Spleen (tissue), 7 donors: ENCODE results near the gene KCNJ5.

ENCODE experiments used
- CTCF ChIP-seq, 11 experiments: fragments of 200-600 bp in 7 of 11; fragments of 450-650 bp in 4 of 11; sonication (generic) in 4 of 11; IDR thresholded peaks in 8 of 11; conservative IDR thresholded peaks in 3 of 11; 1 replicate in 7 of 11; 2 replicates in 4 of 11; pipeline versions ENCODE4 v1.4.0 to v1.8.0; 2016 to 2021; ENCODE audit warnings: antibody characterized with exemption in 11 of 11, inconsistent platforms in 4 of 11, mild to moderate bottlenecking in 1 of 11
- POLR2A ChIP-seq, 3 donors: fragments of 450-650 bp; IDR thresholded peaks; one replicate each; pipeline ENCODE4 v1.5.1; 2017; ENCODE audit warnings: antibody characterized with exemption in 3 of 3, mild to moderate bottlenecking in 1 of 3
- POLR2AphosphoS5 ChIP-seq, 3 donors: sonication (generic); formaldehyde crosslinking; IDR thresholded peaks; one replicate each; pipeline ENCODE4 v1.5.1; 2017; ENCODE audit warnings: antibody characterized with exemption in 3 of 3
- donor health status: DM: no; HTN: no; CAD: no; lungs with moderate emphysema.
- donor health status: DM: no; HTN: no; CAD: no.
- donor health status: DM: no; HTN: no; CAD: no.

GRCh38 chr11:128934351-128934750 is 43.2 kb downstream of the KCNJ5 start:
- TF ChIP-seq CTCF (IDR thresholded peaks at IDR 0.05 in 8 of 11, conservative IDR thresholded peaks at IDR 0.05 in 3 of 11) (no peak), POLR2AphosphoS5 (IDR thresholded peaks at IDR 0.05) (no peak), POLR2A (IDR thresholded peaks at IDR 0.05) (no peak)
